Glomerular endothelial cell (primary cell): ENCODE data around the gene INPP5A. TPM values are rescaled to one million over a fixed set of nuclear protein-coding genes. Genes with fewer than 3 reads are reported as not detected.
A peak's percentile ranks its signal among the peaks of the same experiment; 100 is the strongest.

Experiments used
- DNase-seq: peaks from one replicate; pipeline ENCODE4 v3.0.0-alpha.2; 2011; ENCODE audit warnings: low read depth, low spot score; ENCODE audit errors: extremely low read depth
- total RNA-seq: library from RNA; depleted of rRNA; stranded (reverse); fragments of >200 nt; gene quantifications from 2 replicates; pipeline ENCODE4 v1.2.3, GENCODE V29; 2015

Gene INPP5A
- total RNA-seq, 1 donor from 2014 or later: 43.9 TPM

DNA sequence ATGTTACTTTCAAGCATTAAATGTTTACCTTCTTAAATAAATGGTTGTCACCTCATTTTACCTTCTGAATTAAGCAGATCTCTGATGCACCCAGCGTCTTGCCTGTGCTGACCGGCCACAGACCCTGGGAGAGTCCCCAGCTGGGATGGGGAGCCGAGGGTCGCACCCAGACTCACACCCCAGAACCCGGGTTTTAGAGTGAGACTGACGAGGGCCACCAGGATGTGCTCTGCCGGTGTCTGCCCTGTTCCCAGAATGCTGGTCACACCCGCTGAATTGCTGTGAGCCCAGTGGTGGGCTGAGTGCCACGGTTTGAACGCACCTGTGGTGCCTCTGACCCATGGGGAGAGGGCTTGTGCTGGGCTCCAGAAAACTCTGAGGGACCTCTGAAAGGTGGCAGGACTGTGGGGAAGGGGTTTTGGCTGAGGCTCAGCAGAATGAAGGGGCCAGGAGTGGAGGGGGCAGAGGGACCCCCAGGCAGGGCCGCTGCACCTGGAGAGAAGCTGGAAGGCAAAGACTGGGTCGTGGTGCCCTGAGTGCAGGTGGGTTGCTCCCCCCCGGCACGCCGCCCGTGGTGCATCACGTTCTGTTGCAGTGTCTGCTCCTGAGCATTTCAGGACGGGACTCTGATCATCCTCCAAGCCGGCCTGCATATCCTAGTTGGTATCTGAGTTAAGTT is 39.2 kb downstream of the INPP5A start:
- DNase-seq: no peak

DNA sequence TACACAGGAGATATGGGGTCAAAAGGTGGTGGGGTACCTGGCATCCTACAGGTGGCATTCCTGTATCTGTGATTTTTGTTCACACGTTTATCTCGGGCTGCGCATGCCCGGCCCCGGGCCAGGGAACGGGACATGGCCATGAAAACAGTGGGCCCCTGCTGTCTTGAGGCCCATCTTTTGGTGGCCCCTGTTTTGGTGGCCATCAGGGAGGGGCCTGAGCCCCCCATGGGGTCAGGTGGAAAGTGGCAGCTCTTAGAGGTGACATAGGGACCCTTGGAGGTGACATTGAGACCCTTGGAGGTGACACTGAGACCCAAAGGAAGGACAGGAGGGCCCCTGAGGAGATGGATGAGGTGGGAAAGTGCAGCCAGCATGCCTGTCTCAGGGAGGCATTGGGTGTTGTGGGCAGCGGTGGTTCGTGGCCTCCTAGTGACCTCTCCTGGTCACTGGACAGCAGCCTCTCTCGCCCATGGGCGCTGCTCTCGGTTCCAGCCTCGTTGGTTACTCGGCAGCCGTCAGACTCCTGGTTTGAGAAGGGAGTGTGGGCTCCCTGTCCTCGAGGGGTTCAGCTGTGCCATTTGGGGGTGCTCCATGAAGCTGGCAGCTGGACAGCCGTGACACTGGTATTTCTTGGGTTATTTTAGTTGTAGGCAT is 39.9 kb downstream of the INPP5A start:
- DNase-seq: no peak

DNA sequence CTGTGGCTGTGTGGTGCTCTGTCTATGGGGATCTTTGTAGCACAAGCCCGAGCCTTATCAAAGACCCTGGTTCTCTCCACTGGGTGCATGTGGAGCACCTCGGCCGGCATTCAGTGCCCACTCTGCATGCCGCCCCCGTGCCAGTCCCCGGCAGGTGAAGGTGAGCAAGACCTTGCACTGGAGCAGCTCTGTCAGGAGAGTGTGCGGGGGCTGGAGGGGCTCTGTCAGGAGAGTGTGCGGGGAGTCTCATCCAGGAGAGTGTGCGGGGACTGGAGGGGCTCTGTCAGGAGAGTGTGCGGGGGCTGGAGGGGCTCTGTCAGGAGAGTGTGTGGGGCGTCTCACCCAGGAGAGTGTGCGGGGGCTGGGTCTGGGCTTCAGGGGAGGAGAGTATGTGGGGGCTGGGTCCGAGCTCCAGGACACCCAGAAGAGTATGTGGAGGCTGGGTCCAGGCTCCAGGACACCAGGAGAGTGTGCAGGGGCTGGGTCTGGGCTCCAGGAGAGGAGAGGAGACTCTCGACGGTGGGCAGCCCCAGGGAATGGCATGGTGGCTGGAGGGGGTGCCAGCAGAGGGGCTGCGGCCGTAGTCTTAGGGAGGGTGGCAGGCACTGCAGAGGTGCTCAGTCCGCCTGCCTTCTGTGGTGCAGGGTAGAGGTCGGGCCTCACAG is 40.8 kb downstream of the INPP5A start:
- DNase-seq: no peak

DNA sequence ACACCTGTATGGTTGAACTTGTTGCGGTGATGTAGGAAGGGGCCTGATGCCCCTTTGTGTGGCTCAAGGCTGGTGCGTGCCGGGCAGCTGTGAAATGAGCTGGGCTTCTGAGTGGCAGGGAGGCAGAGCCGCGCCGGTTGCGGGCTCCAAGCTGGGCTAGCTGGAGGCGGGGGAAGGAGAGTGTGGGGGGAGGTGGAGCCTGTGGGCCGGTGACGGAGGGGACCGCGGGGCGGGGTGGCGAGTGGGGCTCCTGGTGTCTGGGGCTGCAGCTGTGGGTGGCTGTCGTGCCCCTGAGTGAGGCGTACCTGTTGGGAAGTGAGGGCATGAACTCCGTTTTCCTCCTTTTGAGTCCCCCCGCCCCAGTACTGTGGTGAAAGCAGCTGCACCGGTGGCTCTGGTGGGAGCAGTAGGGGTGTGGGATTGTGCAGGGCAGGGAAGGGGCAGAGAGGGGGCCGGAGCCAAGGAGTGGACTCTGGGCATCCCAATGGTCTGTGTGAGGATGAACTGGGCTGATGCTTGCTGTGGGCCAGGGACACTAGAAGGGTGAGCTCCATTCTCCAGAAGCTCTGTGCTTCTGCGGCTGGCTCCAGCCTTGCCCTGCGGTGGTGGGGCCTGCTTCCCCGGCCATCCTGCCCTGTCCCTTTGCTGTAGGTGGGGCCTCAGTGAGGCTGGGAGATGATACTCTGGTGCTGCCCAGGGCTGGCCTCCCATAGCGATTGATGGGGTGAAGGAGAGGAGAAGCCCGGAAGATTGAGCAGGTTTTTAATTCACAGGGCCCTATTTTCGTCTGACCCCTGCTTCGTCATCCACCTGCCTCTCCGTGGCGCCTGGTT is 41.7 kb downstream of the INPP5A start:
- DNase-seq: no peak

DNA sequence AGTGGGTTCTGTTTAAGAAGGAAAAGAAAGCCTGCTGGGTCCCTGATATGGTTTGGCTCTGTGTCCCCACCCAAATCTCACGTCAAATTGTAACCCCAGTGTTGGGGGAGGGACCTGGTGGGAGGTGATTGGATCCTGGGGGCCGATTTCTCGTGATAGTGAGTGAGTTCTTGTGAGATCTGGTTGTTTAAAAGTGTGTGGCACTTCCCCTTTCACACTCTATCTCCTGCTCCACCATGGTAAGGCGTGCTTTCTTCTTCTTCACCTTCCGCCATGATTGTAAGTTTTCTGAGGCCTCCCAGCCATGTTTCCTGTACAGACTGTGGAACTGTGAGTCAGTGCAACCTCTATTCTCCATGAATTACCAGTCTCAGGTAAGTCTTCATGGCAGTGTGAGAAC is 42.6 kb downstream of the INPP5A start:
- DNase-seq: no peak

DNA sequence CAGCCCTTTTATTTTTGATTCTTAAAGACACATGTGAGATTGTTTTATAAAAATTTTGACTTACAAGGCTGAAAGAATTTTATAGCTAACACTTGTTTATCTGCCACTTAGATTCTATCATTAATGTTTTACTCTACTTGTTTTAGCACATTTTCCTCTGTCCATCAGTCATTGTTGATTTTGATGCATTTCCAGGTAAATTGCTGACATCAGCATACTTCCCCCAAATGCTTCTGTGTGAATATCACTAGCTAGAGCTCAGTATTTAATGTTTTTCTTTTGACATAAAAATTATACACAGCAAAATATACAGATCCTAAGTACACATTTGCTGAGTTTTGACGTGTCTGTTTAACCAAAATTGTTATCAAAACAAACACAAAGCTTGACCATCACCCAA is 43.0 kb downstream of the INPP5A start:
- no peak for DNase-seq

DNA sequence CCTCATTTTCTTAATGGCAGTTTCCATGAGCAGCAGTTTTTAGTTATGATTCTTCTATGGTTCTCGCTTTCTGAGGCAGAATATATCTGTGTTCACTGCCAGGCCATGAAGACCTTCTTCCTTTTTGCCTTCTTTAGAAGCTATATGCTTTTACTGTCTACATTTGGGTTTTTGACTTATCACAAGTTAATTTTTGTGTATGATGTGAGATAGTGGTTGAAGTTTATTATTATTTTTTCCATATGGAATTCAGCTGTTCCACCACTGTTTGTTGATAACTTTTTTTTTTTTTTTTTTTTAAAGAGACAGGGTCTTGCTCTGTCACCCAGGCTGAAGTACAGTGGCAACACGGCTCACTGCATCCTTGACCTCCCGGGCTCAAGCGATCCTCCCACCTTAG is 44.5 kb downstream of the INPP5A start:
- no peak for DNase-seq

DNA sequence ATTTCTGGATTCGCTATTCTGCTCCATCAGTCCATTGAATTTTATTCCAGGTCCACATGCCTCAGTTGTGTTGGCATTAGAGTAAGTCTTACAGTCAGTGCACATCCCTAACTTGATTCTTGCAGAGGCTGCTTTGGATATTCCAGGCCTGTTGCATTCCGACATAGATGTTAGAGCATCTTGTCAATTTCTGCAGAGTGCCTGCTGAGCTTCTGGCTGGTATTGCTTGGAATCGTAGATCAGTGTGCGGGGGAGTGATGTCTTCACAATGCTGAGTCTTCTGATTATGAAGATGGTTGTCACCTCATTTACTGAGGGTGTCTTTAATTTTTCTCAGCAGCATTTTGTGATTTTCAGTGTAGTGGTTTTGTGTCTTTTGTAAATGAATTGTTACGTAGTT is 45.2 kb downstream of the INPP5A start:
- no peak for DNase-seq

DNA sequence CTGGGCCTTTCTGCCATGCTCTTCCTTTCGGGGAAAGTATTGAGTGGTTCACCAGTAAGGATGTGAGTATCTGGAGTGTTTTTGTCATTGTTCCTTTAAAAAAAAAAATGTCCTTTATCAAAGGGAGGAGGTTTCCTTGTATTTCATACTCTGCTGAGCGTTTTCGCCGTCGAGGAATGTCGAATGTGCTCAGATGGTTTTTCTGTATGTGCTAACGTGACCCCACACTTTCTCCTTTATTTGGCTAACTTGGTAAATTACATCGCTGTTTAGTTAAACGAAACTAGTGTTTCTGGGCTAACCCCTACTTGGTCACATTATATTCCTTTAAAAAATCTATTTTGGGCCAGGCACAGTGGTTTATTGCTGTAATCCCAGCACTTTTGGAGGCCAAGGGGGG is 45.9 kb downstream of the INPP5A start:
- DNase-seq: no peak

DNA sequence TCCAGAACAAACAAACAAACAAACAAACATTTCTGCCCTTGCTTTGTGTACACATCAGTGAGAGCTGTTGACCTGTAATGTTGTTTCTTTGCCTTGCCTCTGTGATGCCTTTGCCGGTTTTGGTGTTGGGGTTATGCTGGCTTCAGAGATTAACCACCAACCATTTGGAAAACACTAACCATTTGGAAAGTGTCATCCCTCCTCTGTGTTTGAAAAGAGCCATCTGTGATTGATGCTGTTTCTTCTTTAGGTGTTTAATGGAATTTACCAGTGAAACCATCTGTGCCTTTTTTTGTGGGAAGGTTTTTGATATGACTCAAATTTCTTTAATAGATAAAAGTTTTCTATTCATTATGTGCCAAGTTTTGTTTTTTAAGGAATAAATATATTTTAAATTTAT is 46.5 kb downstream of the INPP5A start:
- no peak for DNase-seq

DNA sequence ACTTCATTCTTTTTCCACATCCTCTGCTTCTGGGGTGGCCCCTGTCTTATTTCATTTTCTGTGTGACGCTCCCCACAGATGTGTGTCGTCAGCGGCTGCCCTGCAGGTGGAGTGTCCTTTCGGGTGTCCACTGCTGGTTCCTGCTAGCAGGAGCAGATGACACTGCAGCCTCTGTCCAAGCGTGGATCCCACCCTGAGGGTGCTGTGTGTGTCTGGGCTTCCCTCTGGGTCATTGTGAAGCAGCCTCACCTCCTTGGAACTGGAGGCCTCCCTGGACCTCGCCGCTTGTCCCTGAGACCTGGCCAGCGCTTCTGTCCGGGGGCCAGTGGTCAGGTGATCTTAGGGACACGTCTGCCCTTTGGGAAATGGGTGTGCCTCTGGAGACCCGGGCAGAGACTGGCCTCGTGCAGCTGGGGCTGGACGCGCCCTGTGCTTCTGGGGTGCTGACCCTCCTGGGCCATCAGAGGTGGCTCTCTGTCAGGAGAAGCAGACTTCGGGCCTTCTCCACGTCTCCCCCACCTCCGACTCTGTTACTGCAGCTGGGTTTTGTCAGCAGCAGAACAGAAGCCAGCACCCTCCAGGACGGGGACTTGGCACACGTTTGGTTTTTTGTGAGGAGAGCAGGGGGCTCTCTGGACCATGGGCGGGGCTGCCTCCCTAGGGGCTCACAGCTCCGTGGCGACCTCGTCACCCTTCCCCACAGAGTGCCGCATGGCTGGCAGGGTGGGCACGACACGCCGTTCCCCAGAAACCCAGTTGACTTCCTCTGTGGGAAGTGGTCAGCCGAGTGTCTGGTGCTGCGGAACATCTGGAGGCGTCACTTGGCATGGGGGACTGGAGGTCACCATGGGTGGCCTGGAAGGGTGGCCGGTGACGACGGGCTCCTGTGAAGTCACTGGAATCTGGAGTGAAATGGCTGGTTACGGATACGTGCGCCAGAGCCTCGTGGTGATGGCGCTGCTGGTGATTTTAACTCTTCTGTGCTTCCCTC is 48.4 kb downstream of the INPP5A start:
- DNase-seq: no peak

DNA sequence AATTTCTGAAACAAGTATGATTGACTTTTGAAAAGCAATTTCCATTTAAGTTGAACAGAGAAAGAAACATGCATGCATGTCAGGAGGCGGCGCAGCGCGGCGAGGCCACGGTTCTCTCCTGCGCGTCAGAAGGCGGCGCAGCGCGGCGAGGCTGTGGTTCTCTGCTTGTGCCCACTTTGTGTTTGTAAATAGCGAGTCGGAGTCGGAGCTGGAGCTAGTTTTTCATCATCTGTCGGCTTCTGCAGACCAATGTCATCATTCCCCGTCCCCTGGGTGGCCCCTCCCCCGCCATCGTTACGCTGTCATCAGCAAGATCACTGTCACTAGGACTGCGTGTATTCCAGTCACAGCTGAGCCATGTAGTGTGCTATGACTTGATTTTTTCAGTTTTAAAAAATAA is 49.2 kb downstream of the INPP5A start:
- DNase-seq: no peak

DNA sequence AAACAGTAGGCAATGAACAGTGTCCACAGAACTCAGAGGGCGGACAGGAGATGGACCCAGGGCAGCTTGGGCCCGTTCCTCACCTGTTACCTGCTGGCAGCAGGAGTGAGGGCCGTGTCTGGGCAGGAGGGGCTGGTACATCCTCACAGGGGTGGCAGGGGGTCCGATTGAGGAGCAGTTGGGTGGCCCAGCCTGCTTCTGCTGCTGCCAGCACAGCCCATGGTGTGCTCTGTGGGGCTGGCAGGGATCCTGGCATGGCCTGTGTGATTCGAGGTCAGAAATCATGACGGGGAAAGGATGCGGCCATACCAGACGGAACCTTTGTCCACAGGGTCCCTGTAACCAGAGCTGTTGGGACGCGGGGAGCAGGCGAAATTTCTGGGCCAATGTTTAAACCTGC is 49.6 kb downstream of the INPP5A start:
- DNase-seq: no peak

DNA sequence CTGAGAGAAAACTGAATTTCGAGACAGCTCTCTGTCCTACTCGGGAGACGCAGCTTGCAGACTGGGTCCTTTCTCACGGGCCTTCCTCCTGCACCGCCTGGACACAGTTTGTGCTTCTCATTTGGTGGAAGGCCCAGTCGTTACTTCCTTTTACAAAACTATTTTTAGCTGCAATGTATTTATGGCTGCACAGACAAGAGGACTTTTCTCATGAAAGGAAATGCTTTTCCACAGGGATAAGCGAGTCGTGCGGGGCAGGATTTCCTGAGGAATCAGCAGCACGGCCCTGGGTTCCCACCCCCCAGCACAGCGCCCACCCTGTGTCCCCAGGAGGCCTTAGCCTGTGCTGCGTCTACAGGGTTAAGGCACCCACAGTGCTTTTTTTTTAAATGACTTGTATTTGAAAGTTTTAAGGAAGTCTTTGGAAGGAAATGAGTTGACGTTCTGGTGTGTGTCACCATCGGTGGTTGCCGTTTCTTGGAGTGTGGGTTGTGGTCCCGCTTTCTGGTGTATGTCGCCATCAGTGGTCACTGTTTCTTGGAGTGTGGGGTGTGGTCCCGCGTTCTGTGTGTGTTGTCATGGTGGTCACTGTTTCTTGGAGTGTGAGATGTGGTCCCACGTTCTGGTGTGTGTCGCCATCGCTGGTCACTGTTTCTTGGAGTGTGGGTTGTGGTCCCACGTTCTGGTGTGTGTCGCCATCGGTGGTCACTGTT is 50.9 kb downstream of the INPP5A start:
- peak; percentile 41 for DNase-seq

DNA sequence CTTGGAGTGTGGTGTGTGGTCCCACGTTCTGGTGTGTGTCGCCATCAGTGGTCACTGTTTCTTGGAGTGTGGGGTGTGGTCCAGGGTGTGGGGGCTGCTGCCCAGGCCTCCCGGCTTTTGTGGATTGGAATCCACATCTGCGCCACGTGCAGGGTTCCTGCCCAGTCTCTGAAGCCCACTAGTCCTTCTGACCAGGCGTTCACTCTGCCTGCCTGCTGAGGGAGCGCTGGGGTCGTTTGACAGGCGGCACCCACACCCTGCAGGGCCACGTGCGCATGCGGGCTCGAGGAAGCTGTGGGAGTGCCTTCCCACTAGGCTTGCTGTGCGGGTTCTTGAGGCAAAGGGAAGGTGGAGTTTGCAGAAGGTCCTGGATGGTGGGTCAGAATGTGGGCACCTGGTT is 51.4 kb downstream of the INPP5A start:
- no peak for DNase-seq

DNA sequence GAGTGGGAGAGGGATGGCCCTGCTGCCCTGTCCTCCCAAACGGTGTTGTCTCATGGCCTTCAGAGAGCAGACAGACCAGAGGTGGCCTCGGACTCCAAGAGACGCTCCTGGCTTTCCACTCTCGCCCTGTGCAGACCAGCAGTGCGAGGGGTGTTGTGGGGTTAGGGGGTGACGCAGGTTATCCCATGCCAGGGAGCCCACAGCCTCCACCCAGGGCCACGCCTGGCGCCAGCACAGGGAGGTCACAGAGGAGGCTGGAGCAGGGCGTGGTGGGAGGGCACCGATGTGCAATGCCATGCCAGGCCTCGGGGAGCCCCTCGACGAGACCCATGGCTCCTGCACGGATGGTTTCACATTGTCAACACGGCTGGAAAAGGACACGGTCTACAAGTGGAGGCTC is 52.1 kb downstream of the INPP5A start:
- DNase-seq: no peak

DNA sequence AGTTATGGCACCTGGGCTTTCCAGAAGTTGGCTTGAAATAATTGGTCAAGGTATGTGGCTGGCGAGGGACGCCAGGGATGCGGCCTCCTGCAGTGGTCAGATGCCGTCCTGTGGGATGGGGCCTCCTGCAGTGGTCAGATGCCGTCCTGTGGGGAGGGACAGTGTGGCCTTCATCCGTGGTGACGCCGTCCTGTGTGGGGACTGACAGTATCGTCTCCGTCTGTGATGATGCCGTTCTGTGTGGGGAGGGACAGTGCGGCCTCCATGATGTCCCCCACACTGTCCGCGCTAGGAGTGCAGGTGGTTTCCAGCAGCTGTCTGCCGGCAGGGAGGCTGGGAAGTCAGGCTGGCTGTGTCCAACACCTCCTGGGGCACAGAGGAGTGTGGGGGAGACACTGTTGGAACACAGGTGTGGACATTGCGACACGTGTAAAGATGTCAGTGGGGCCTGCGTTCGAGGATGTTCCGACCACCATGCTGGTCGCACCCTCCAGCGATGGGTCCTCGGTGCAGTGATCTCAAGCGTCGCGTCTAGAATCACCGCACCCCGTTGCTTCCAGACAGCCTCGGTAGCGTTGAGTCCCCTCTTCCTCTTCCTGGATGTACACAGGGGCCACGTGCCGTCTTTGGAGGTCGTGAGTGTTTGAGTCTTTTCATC is 52.6 kb downstream of the INPP5A start:
- DNase-seq: no peak

DNA sequence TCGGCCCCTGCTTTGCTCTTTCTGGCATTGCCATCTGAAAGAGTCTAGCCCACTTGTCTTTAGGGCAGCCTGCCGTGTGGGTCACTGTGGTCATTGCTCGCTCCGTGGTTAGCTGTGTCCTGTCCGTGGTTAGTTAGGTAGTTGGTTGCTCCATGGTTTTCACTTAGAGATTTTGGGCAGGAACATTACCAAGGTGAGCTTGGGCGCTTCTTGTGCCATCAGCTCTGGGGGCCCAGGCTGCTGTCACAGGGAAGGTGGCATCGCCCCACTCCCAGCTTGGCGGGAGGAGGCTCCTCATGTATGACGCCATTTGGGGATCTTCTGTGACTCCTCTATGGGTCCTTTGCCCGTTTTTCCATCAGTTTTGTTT is 53.1 kb downstream of the INPP5A start:
- DNase-seq: no peak
